Brain microvascular endothelial cell (primary cell): ENCODE data around the gene SERBP1.
"Not testable (repeated sequence)": the region's sequence is repeated elsewhere in the genome, so short reads cannot be mapped to it uniquely, and the experiment has no call there.

Experiments used
- DNase-seq: peaks from one replicate; pipeline ENCODE4 v3.0.0-alpha.2; 2020
- H3K27ac ChIP-seq: fragments of 250-450 bp; sonication (Bioruptor Pico); 2 replicates; pipeline ENCODE4 v1.5.1; 2020; ENCODE audit warnings: mild to moderate bottlenecking, moderate library complexity
- H3K27me3 ChIP-seq: fragments of 250-450 bp; sonication (Bioruptor Pico); replicated peaks from 2 replicates; pipeline ENCODE4 v1.5.1; 2020; ENCODE audit warnings: mild to moderate bottlenecking
- H3K36me3 ChIP-seq: fragments of 250-450 bp; sonication (Bioruptor Pico); replicated peaks from 2 replicates; pipeline ENCODE4 v1.5.1; 2020; ENCODE audit warnings: mild to moderate bottlenecking
- H3K4me3 ChIP-seq: 2 replicates; pipeline ENCODE4 v1.5.1; 2011; ENCODE audit warnings: low read depth, mild to moderate bottlenecking, control low read depth, low read length, moderate library complexity
- in situ Hi-C: cut with HindIII; loops from 2 replicates; pipeline ENCODE4 v1.10.0; 2017; ENCODE audit warnings: low sequenced_read_pairs, low pct_ligation_motif_present
- TF ChIP-seq, protein P1 (sequence below): IDR thresholded peaks from 2 replicates; pipeline ENCODE4 v1.5.1; 2011; ENCODE audit warnings: low read depth, mild to moderate bottlenecking, moderate library complexity, low read length, control low read depth, inconsistent platforms; ENCODE audit errors: missing control alignments

The SERBP1 gene

DNA sequence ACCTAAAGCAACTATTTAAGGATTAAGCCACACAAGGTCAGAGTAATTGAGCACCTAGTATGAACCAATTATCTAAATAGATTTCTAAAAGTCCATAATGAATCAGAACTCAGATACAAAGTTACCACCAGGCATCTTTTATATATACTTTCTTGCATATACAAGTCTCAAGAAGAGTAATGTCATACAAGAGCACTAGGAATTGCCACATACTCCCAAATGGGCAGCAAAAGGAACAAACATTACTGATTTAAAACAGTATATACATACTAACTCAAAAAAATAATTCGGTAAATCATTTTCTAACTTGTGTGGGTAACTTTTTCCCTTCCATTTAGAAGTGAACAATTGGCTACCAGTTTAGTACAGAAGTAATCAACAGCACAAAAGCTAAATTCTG lies 22.1 kb downstream of the SERBP1 start:
- in situ Hi-C loops, result no loop called here
- H3K27ac ChIP-seq, result no peak overlapping the region

DNA sequence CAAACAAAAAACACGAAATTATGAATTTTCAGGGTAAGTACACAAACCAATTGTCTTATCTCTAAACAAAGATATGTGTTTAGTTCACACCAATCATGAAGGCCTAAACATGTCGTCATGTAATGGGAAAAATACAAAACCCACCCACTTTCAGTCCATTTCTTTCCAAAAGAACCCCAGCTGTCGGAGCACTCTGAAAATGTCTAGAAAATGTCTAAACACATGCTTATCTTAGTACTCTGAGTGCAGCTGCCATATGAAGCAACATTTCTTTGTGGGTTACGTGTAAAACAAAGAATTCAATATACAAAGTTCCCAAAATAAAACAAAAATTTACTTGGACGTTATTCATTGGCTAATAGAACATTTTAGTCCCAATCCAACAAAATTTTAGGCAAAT lies 22.7 kb downstream of the SERBP1 start:
- TF ChIP-seq, protein P1, sequence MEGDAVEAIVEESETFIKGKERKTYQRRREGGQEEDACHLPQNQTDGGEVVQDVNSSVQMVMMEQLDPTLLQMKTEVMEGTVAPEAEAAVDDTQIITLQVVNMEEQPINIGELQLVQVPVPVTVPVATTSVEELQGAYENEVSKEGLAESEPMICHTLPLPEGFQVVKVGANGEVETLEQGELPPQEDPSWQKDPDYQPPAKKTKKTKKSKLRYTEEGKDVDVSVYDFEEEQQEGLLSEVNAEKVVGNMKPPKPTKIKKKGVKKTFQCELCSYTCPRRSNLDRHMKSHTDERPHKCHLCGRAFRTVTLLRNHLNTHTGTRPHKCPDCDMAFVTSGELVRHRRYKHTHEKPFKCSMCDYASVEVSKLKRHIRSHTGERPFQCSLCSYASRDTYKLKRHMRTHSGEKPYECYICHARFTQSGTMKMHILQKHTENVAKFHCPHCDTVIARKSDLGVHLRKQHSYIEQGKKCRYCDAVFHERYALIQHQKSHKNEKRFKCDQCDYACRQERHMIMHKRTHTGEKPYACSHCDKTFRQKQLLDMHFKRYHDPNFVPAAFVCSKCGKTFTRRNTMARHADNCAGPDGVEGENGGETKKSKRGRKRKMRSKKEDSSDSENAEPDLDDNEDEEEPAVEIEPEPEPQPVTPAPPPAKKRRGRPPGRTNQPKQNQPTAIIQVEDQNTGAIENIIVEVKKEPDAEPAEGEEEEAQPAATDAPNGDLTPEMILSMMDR, result no peak
- no peak overlapping the region for H3K27ac ChIP-seq
- no peak overlapping the region for H3K4me3 ChIP-seq
- in situ Hi-C loops, result no loop called here
- peaks cover 26% of the 10 kb centered on the region for H3K36me3 ChIP-seq
- H3K27me3 ChIP-seq, result no peaks in the 10 kb centered on the region
- DNase-seq, result no peak

More for the DNA sequence above, 22.1 kb downstream of the SERBP1 start:
- DNase-seq, result no peak
- Histone ChIP-seq H3K27me3 (no peaks in the 10 kb centered on the region), H3K4me3 (no peak overlapping the region), H3K36me3 (peaks cover 28% of the 10 kb centered on the region)
- TF ChIP-seq, protein P1, result no peak

DNA sequence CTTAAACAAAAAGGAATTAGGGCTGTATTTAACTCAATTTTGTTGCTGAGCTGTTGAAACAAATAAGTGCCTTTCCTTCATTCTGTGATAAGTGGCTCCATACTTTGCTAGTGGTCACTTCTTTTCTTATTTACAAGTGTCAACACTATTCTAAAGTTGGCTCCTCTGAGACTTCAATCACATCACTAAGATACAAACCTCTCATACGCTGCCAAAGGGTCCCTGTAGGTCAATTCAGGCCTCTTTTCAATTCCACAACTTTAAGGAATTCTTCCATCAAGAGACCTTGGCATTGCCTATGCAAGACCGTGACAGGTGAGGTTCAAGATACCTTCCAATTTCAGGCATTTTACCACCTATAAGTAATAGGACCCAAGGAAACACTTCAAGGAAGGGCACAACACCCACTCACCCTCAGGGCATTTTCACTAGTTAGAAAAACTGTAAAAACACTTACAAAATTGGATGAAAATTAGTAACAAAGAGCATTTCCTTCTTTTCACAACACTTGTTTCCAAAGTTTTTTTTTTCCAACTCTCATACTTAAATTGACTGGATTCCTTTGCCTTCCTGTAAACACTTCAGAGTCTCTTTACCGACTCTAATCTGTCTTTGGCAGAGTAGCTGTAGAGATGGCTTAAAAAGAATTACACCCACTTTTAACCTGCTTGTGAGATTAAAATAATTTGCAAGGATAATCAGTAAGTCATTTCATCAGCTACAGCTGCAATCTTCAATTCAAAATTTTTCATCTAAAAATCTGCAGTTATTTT lies 24.5 kb downstream of the SERBP1 start:
- in situ Hi-C loops, result no loop called here
- Histone ChIP-seq H3K27ac (no peak overlapping the region), H3K4me3 (no peak overlapping the region), H3K27me3 (no peaks in the 10 kb centered on the region), H3K36me3 (peaks cover 14% of the 10 kb centered on the region)
- DNase-seq, result no peak
- TF ChIP-seq, protein P1, result no peak

DNA sequence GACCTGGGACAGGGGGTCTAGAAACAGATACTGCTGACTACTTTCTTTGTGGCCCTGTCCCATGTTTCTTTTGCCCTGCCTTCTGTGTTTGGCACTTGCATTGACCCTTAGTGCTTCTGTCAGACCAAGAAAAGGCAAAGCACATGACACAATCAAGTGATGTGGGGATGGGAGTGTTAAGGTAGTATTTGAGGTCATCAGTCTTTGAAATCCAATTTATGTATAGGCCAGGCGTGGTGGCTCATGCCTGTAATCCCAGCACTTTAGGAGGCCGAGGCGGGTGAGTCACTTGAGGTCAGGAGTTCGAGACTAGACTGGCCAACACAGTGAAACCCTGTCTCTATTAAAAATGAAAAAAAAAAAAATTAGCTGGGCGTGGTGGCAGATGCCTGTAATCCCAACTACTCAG lies 26.0 kb downstream of the SERBP1 start:
- TF ChIP-seq, protein P1, result no peak
- peaks cover 2% of the 10 kb centered on the region for H3K36me3 ChIP-seq
- H3K27ac ChIP-seq, result no peak overlapping the region
- H3K4me3 ChIP-seq, result no peak overlapping the region
- DNase-seq, result peak; percentile 70
- no peaks in the 10 kb centered on the region for H3K27me3 ChIP-seq
- in situ Hi-C loops, result no loop called here

DNA sequence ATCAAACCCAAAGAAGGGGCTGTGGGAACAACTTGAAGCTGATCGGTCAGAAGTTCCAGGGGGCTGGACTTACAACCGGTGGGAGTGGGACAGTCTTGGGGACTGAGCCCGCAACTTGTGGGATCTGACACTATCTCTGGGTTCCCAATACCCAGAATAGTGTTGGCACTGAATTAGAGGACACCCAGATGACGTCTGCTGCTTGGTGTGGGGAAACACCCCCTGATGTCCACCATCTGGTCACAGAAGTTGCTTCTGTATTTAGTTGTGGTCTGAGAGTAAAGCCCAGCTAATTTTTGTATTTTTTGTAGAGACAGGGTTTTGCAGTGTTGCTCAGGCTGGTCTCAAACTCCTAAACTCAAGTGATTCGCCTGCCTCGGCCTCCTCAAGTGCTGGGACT lies 28.8 kb downstream of the SERBP1 start:
- no peak for DNase-seq
- H3K4me3 ChIP-seq, result no peak overlapping the region
- TF ChIP-seq, protein P1, result no peak
- in situ Hi-C loops, result no loop called here
- H3K27ac ChIP-seq, result no peak overlapping the region
- no peaks in the 10 kb centered on the region for H3K36me3 ChIP-seq
- no peaks in the 10 kb centered on the region for H3K27me3 ChIP-seq

DNA sequence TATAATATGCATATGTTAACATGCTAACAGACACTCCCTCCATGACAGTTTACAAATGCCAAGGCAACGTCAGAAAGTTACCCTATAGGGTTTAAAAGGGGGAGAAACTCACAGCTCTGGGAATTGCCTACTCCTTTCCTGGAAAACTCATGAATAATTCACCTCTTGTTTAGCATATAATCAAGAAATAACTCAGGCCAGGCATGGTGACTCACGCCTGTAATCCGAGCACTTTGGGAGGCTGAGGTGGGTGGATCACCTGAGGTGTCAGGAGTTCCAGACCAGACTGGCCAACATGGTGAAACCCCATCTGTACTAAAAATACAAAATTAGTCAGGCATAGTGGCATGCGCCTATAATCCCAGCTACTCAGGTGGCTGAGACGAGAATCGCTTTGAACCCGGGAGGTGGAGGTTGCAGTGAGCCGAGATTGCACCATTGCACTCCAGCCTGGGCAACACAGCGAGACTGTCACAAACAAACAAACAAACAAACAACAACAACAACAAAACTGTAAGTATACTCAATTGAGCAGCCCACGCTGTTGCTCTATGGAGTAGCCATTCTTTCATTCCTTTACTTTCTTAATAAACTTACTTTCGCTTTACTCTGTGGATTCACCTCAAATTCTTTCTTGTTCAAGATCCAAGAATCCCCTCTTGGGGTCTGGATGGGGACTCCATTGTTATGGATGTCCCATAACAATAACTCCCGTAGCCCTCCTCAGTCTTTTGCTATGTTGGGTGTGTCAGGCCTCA lies 30.0 kb downstream of the SERBP1 start:
- peak; percentile 62 for DNase-seq
- H3K4me3 ChIP-seq, H3K27ac ChIP-seq, in situ Hi-C loops, H3K27me3 ChIP-seq, H3K36me3 ChIP-seq: not testable (repeated sequence)
